WERI-Rb-1 (cell line): ENCODE data around the gene BMPR1A.
"Not testable (repeated sequence)": the region's sequence is repeated elsewhere in the genome, so short reads cannot be mapped to it uniquely, and the experiment has no call there.

ENCODE experiments used
- DNase-seq: peaks from one replicate; pipeline ENCODE4 v3.0.0-alpha.2; 2020
- H3K27ac ChIP-seq: fragments of 250-450 bp; sonication (Bioruptor Pico); 2 replicates; pipeline ENCODE4 v1.5.1; 2020; ENCODE audit warnings: mild to moderate bottlenecking, moderate library complexity
- H3K27me3 ChIP-seq: fragments of 250-450 bp; sonication (Bioruptor Pico); 2 replicates; pipeline ENCODE4 v1.5.1; 2021; ENCODE audit warnings: mild to moderate bottlenecking, low read depth, moderate library complexity; ENCODE audit not compliant: insufficient read depth, severe bottlenecking
- H3K36me3 ChIP-seq: fragments of 250-450 bp; sonication (Bioruptor Pico); 2 replicates; pipeline ENCODE4 v1.5.1; 2020; ENCODE audit warnings: mild to moderate bottlenecking, moderate library complexity
- H3K4me3 ChIP-seq: 2 replicates; pipeline ENCODE4 v1.5.1; 2011; ENCODE audit warnings: low read depth, mild to moderate bottlenecking, control low read depth, low read length
- H3K9me3 ChIP-seq: fragments of 250-450 bp; sonication (Bioruptor Pico); 2 replicates; pipeline ENCODE4 v1.5.1; 2021; ENCODE audit warnings: mild to moderate bottlenecking, moderate library complexity; ENCODE audit not compliant: severe bottlenecking
- CTCF ChIP-seq: IDR thresholded peaks from 2 replicates; pipeline ENCODE4 v1.5.1; 2011; ENCODE audit warnings: low read depth, mild to moderate bottlenecking, control low read depth, inconsistent platforms, low read length

BMPR1A gene

GRCh38 chr10:86861351-86861750 lies 104.9 kb downstream of the BMPR1A start:
- Histone ChIP-seq H3K4me3 (no peak overlapping the region), H3K27me3 (no peaks in the 10 kb centered on the region), H3K9me3 (no peaks in the 10 kb centered on the region), H3K36me3 (peaks cover 7% of the 10 kb centered on the region), H3K27ac (no peak overlapping the region)
- no peak for TF ChIP-seq CTCF
- DNase-seq = no peak

- no peak overlapping the region for H3K4me3 ChIP-seq
- H3K27ac ChIP-seq = no peak overlapping the region
- peaks cover 4% of the 10 kb centered on the region for H3K36me3 ChIP-seq
- DNase-seq = no peak
- no peaks in the 10 kb centered on the region for H3K9me3 ChIP-seq
- TF ChIP-seq CTCF = no peak
- H3K27me3 ChIP-seq = no peaks in the 10 kb centered on the region
Measured at GRCh38 chr10:86862373-86862772, 106.0 kb downstream of the BMPR1A start.

GRCh38 chr10:86862786-86863483 lies 106.5 kb downstream of the BMPR1A start:
- Histone ChIP-seq H3K27ac (no peak overlapping the region), H3K27me3 (no peaks in the 10 kb centered on the region), H3K4me3 (no peak overlapping the region), H3K36me3 (peaks cover 4% of the 10 kb centered on the region), H3K9me3 (no peaks in the 10 kb centered on the region)
- TF ChIP-seq CTCF = no peak
- no peak for DNase-seq

GRCh38 chr10:86863484-86863842 lies 107.0 kb downstream of the BMPR1A start:
- H3K36me3 ChIP-seq = peaks cover 4% of the 10 kb centered on the region
- no peak for DNase-seq
- TF ChIP-seq CTCF = no peak
- H3K27me3 ChIP-seq = no peaks in the 10 kb centered on the region
- H3K9me3 ChIP-seq = no peaks in the 10 kb centered on the region
- no peak overlapping the region for H3K27ac ChIP-seq
- no peak overlapping the region for H3K4me3 ChIP-seq

GRCh38 chr10:86865011-86865811 lies 108.8 kb downstream of the BMPR1A start:
- H3K27ac ChIP-seq = peak overlapping the region; percentile 41
- not testable (repeated sequence) for H3K27me3 ChIP-seq, H3K36me3 ChIP-seq, H3K9me3 ChIP-seq, H3K4me3 ChIP-seq, DNase-seq

- H3K27me3 ChIP-seq = no peaks in the 10 kb centered on the region
- no peaks in the 10 kb centered on the region for H3K9me3 ChIP-seq
- H3K4me3 ChIP-seq = no peak overlapping the region
- TF ChIP-seq CTCF = no peak
- DNase-seq = no peak
- 0 out of 2 replicates have a peak overlapping the region, but pooled peaks have one; percentile 27 for H3K27ac ChIP-seq
- H3K36me3 ChIP-seq = peaks cover 11% of the 10 kb centered on the region
Measured at GRCh38 chr10:86867149-86867548, 110.7 kb downstream of the BMPR1A start.
